GM18508 (cell line): ENCODE measurements around the gene BPTF.
"Not testable (repeated sequence)": the region's sequence is repeated elsewhere in the genome, so short reads cannot be mapped to it uniquely, and the experiment has no call there.

Experiments
- ATAC-seq: cut with Tn5 transposase; IDR thresholded peaks from one replicate; pipeline ENCODE4 v1.9.1; 2021; ENCODE audit warnings: moderate number of reproducible peaks; ENCODE audit not compliant: insufficient read depth, unreplicated experiment

Gene BPTF

GRCh38 chr17:67962156-67962555, 136.9 kb downstream of the BPTF start:
- ATAC-seq: not testable (repeated sequence)

GRCh38 chr17:67963145-67963572, 137.9 kb downstream of the BPTF start:
- not testable (repeated sequence) for ATAC-seq

GRCh38 chr17:67970783-67971182, 145.5 kb downstream of the BPTF start:
- ATAC-seq: no peak

- no peak for ATAC-seq
Observed at GRCh38 chr17:67974185-67974584, 148.9 kb downstream of the BPTF start.

DNA sequence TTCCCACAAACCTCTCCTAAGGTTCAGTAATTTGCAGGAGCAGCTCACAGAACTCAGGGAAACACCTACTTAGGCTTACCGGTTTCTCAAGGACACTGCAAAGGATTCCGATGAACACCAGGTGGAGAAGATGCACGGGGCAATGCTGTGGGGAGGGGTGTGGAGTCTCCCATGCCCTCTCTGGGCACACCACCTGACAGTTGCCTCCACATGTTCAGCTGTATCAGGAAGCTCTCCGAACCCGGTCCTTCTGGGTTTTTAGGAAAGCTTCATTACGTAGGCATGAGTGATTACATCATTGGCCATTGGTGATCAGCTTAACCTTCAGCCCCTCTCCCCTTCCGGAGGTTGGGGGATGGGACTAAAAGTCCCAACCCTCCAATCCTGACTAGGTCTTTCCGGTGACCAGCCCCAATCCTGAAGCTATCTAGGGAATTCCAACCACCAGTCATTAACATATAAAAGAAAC, 149.3 kb downstream of the BPTF start:
- ATAC-seq: no peak

GRCh38 chr17:67976306-67976705, 151.0 kb downstream of the BPTF start:
- ATAC-seq: not testable (repeated sequence)

DNA sequence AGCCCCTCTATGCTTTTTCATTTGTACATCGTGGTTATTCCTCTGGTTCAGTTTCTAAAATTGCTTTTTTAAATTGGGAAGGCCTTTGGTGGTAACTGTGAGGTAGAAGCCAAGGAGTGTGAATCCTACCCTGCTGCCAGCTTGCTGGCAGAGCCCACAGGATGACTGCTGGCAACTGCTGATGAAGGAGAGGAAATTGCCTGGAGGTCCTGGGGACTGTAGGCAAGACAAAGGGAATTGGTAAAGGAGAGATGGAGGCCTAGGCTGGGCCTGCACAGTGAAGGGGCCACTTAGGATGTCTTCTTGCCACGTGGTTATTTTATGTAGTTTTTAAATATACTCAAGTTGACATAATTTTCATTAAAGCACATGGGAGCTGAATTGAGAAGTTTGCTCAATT, 155.2 kb downstream of the BPTF start:
- no peak for ATAC-seq

DNA sequence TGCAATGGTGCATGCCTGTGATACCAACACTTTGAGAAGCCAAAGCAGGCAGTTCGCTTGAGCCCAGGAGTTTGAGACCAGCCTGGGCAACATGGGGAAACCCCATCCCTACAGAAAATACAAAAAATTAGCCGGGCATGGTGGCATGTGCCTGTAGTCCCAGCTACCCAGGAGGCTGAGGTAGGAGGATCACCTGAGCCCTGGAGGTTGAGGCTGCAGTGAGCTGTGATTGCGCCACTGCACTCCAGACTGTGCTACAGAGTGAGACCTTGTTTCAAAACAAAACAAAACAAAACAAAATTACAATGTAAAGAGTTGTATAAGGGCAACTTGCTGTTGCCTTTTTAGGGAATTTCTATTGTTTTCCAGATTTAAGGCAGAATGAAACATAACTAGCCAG, 155.6 kb downstream of the BPTF start:
- not testable (repeated sequence) for ATAC-seq

DNA sequence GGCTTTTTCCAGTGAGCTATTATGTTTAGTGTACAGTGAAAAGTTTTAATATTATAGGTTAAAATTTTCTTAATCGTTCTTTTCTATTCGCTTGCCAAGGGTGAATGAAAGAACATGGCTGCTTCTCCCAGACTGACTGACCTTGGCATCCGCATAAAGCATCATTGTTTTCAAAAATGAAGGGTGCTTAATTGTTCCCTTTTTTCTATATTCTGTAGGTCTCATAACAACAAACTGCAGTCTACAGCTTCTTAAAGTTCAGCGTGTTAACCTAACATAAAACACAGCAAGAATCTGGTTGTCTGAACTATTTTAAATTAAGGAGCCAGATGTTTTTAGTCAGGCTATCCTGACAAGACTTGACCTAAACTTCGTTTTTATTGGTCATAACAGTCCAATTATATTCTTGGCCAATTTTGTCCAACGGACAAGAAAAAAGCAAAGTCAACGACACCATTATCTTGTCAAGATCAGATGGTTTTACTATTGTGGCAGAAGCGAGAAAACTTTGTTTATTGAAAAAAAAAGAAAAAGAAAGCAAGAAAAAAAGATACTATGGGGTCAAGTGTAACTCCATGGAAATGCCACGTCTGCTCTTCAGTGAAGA, 156.8 kb downstream of the BPTF start:
- no peak for ATAC-seq

GRCh38 chr17:67982686-67983382, 157.5 kb downstream of the BPTF start:
- no peak for ATAC-seq

- ATAC-seq: no peak
Observed at GRCh38 chr17:67983383-67983688, 158.0 kb downstream of the BPTF start.

- no peak for ATAC-seq
Observed at GRCh38 chr17:67990909-67991308, 165.6 kb downstream of the BPTF start.

GRCh38 chr17:67992548-67993152, 167.3 kb downstream of the BPTF start:
- ATAC-seq: no peak

- ATAC-seq: no peak
Observed at GRCh38 chr17:67993153-67993997, 168.1 kb downstream of the BPTF start.

GRCh38 chr17:67993998-67994361, 168.7 kb downstream of the BPTF start:
- no peak for ATAC-seq

- no peak for ATAC-seq
Observed at GRCh38 chr17:67994817-67995569, 169.7 kb downstream of the BPTF start.

DNA sequence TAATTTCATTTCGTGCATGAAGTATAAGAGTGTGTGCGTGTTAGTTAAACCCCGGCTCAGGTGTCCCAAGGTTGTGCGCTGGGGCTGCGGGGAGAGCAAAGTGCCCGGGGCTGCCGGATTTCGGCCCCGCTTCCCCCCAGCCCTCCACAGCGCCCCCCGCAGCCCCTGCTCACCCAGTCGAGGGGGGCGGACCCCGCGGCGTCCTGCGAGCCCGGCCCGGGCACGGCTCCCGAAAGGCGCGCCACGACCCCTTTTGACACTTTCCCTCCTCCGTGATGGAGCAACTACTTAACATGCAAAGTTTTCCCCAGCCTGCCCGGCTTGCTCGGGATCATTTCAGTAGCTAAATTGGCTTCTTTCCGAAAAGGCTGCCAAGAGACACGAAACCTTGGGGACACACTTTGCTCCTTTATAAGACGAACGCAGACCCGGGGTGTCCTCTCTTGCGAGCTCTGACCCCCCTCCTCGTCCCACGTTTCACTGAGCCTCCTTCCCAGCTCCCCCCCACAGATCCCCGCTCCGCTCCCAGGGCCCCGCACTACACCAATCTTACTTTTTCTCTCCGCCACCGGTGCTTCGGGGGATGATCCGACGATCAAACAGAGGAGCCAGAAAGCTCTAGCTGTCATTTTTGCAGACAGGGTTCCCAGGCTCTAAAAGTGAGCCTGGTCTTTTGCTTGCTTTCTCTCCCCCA, 170.4 kb downstream of the BPTF start:
- ATAC-seq: no peak

DNA sequence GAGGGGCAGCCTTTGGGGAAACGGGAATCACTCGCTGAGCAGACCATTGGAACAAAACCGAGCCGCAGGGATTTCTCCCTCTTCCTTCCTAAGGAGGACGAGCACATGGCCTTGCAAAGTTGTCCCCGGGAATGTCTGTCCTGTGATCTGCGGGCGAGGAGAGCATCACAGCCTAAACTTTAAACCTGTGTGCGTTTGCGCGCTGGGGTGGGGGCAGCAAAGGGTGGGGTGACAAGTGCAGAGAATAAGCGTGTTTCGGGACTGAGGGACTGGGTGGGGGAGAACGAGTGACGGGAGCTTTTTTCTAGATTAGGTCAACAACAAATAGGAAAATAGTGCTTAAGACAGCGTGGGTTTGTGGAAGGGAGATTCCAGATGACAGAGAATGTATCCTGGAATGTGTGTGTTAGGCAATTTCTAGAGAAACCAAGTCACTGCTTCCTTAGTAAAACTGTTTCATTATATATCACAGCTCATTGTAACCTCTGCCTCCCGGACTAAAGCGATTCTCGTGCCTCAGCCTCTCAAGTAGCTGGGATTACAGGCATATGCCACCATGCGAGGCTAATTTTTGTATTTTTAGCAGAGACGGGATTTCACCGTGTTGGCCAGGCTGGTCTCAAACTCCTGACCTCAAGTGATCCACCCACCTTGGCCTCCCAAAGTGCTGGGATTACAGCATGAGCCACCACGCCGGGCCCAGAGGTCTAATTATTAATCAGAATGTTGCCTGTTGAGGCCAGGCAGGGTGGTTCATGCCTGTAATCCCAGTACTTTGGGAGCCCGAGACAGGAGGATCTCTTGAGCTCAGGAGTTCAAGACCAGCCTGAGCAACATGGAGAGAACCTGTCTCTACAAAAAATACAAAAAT, 171.2 kb downstream of the BPTF start, which contains the start of gene C17orf58:
Gene C17orf58, minus strand, starts transcription at position 169 of the 871 bp plus-strand sequence. CDS start 271 bp downstream, outside the sequence.
- ATAC-seq: not testable (repeated sequence)
